K562 (cell line): ENCODE results near the gene C4orf51. TPM values are rescaled to one million over a fixed set of nuclear protein-coding genes. Genes with fewer than 3 reads are reported as not detected.
A peak's percentile ranks its signal among the peaks of the same experiment; 100 is the strongest.
"Not testable (repeated sequence)": the region's sequence is repeated elsewhere in the genome, so short reads cannot be mapped to it uniquely, and the experiment has no call there.

ENCODE experiments used
- ATAC-seq: fragments of 200-7000 bp; cut with Tn5 transposase; 3 replicates; pipeline ENCODE4 v1.9.1; 2020; ENCODE audit warnings: moderate library complexity
- BruUV-seq: library from RNA; stranded (reverse); fragments of 400-500 nt; replicated peaks from 2 replicates; lab custom pipeline; 2021; lab: Mats Ljungman, UMichigan
- CTCF ChIA-PET: fragments of 300-600 bp; formaldehyde crosslinking; extraction: SDS; loops from one replicate; lab custom pipeline; 2021; ENCODE audit warnings: low intra/inter-chr PET ratio; lab: Yijun Ruan, JAX
- POLR2A ChIA-PET: fragments of 300-600, 350-650 bp; sonication (Branson Sonifier 250); formaldehyde crosslinking; extraction: SDS; loops from one replicate; lab custom pipeline; 2021; ENCODE audit warnings: antibody characterized with exemption, inconsistent platforms; lab: Yijun Ruan, JAX
- DNase-seq, 4 experiments: peaks; one replicate each; pipeline versions ENCODE4 v3.0.0 to v3.0.0-alpha.2; 2011 to 2018; ENCODE audit warnings: low spot score in 3 of 4, mixed read lengths in 3 of 4; ENCODE audit errors: extremely low read depth in 1 of 4
- FAIRE-seq: peaks from 2 replicates; lab custom pipeline; 2011; peaks lifted over from hg19 to GRCh38; lab: Jason Lieb, UNC
- H2AFZ ChIP-seq: 2 replicates; pipeline ENCODE4 v1.6.0; 2011; ENCODE audit warnings: low read depth, low read length, control low read depth, inconsistent platforms
- H3K27ac ChIP-seq: fragments of 200-600 bp; 3 replicates; pipeline ENCODE4 v1.8.0; 2011; ENCODE audit warnings: low read depth, mild to moderate bottlenecking, control low read depth, inconsistent platforms, low read length, moderate library complexity, mixed read lengths; ENCODE audit errors: extremely low read depth
- H3K27me3 ChIP-seq, 2 experiments: fragments of 300-600 bp in 1 of 2; 2 replicates in 1 of 2; 3 replicates in 1 of 2; pipeline versions ENCODE4 v1.6.0 to v1.8.0; 2011; ENCODE audit warnings: inconsistent platforms in 2 of 2, low read length in 2 of 2, mild to moderate bottlenecking in 1 of 2, mixed read lengths in 1 of 2, moderate library complexity in 1 of 2; ENCODE audit not compliant: control insufficient read depth in 2 of 2, insufficient read depth in 2 of 2
- H3K36me3 ChIP-seq: fragments of 300-600 bp; 3 replicates; pipeline ENCODE4 v1.8.0; 2011; ENCODE audit warnings: mild to moderate bottlenecking, low read length, inconsistent platforms; ENCODE audit not compliant: control insufficient read depth, insufficient read depth
- H3K4me1 ChIP-seq, 2 experiments: fragments of 200-600 bp in 1 of 2; replicated peaks in 1 of 2; 2 replicates in 1 of 2; 3 replicates in 1 of 2; pipeline versions ENCODE4 v1.5.1 to v1.8.0; 2011; ENCODE audit warnings: inconsistent platforms in 2 of 2, low read length in 2 of 2, mild to moderate bottlenecking in 1 of 2, mixed read lengths in 1 of 2, moderate library complexity in 1 of 2; ENCODE audit not compliant: control insufficient read depth in 2 of 2, insufficient read depth in 2 of 2
- H3K4me2 ChIP-seq: 2 replicates; pipeline ENCODE4 v1.6.1; 2011; ENCODE audit warnings: low read length, control low read depth, inconsistent platforms, mixed read lengths; ENCODE audit not compliant: insufficient read depth
- H3K4me3 ChIP-seq: fragments of 200-600 bp; sonication (generic), shearing (Covaris generic); 2 replicates; pipeline ENCODE4 v1.5.1; 2016; ENCODE audit warnings: control low read depth, inconsistent platforms
- H3K79me2 ChIP-seq: fragments of 200-600 bp; 3 replicates; pipeline ENCODE4 v1.8.0; 2011; ENCODE audit warnings: low read length, inconsistent platforms; ENCODE audit not compliant: control insufficient read depth, insufficient read depth
- H3K9ac ChIP-seq, 2 experiments: 2 replicates each; pipeline versions ENCODE4 v1.6.0 to v1.6.1; 2011; ENCODE audit warnings: low read depth in 2 of 2, low read length in 2 of 2, control low read depth in 1 of 2, inconsistent platforms in 1 of 2, mild to moderate bottlenecking in 1 of 2, mixed read lengths in 1 of 2; ENCODE audit not compliant: insufficient read depth in 1 of 2
- H3K9me1 ChIP-seq: one replicate; pipeline ENCODE4 v1.6.0; 2011; ENCODE audit warnings: inconsistent platforms, mild to moderate bottlenecking, low read length, moderate library complexity; ENCODE audit not compliant: control insufficient read depth, insufficient read depth
- H3K9me3 ChIP-seq: replicated peaks from 2 replicates; pipeline ENCODE4 v1.5.1; 2011; ENCODE audit warnings: low read depth, low read length, inconsistent platforms; ENCODE audit not compliant: control insufficient read depth, insufficient read depth
- H4K20me1 ChIP-seq: replicated peaks from 2 replicates; pipeline ENCODE4 v1.6.1; 2011; ENCODE audit warnings: low read length, inconsistent platforms, mixed read lengths; ENCODE audit not compliant: control insufficient read depth, insufficient read depth
- FOS ChIP-seq: IDR thresholded peaks from 3 replicates; pipeline ENCODE4 v1.6.1; 2011; ENCODE audit not compliant: insufficient read length; ENCODE audit errors: extremely low read depth
- FOXJ3 ChIP-seq: sonication (generic); formaldehyde crosslinking; IDR thresholded peaks from 2 replicates; pipeline ENCODE4 v1.4.0; 2020; ENCODE audit warnings: mild to moderate bottlenecking, missing genetic modification reagents
- MYC ChIP-seq, 2 experiments: fragments of 250-450 bp in 1 of 2; sonication (Bioruptor Pico) in 1 of 2; IDR thresholded peaks; 2 replicates each; pipeline versions ENCODE4 v1.5.1 to v1.6.1; 2012 to 2021; ENCODE audit warnings: low read depth in 2 of 2, borderline replicate concordance in 1 of 2, improper control_type of control experiment in 1 of 2, low read length in 1 of 2, mild to moderate bottlenecking in 1 of 2, moderate library complexity in 1 of 2
- MYNN ChIP-seq, 2 experiments: sonication (generic); formaldehyde crosslinking in 1 of 2; IDR thresholded peaks; 2 replicates each; pipeline versions ENCODE4 v1.5.0 to v1.6.1; 2016 to 2020; ENCODE audit warnings: antibody characterized with exemption in 1 of 2, missing genetic modification reagents in 1 of 2
- POLR2A ChIP-seq: fragments of 450-650 bp; conservative IDR thresholded peaks from 2 replicates; pipeline ENCODE4 v1.6.1; 2016
- SMARCB1 ChIP-seq: IDR thresholded peaks from 2 replicates; pipeline ENCODE4 v1.6.1; 2011; ENCODE audit warnings: improper control_type of control experiment, low read depth; ENCODE audit not compliant: insufficient read length
- ZNF146 ChIP-seq: IDR thresholded peaks from one replicate; pipeline ENCODE4 v1.6.1; 2018; ENCODE audit warnings: missing compliant biosample characterization; ENCODE audit not compliant: unreplicated experiment
- WGBS: fragments of 100-300 bp; shearing (Covaris generic); methylation state at CpG from one replicate; pipeline ENCODE4 v1.1.6; 2016; ENCODE audit warnings: low coverage, mixed read lengths; ENCODE audit not compliant: insufficient coverage; ENCODE audit errors: missing lambda C conversion rate; 5-methylcytosine and 5-hydroxymethylcytosine counted together
- in situ Hi-C: fragments of 300-500 bp; cut with MboI; formaldehyde crosslinking; loops from 4 replicates; pipeline ENCODE4 v1.15.0; 2018; ENCODE audit warnings: inconsistent platforms, mixed read lengths
- intact Hi-C: fragments of 100-400 bp; cut with micrococcal nuclease; formaldehyde crosslinking; loops from 2 replicates; pipeline ENCODE4 v1.14.2; 2022
- polyA plus RNA-seq, 8 experiments: library from polyadenylated mRNA; depleted of rRNA in 4 of 8; stranded (reverse) in 5 of 8; unstranded in 3 of 8; fragments of >200 nt; fragmentation: Nextera tagmentation in 2 of 8; fragmentation: Illumina TruSeq in 1 of 8; extraction: Ambion mirVana in 2 of 8; extraction: Trizol in 1 of 8; gene quantifications; 2 replicates each; pipeline versions ENCODE4 v1.2.1 to v1.2.3, GENCODE V29; 2011 to 2014; ENCODE audit warnings: inconsistent platforms in 1 of 8, missing spikeins in 1 of 8
- total RNA-seq, 7 experiments: library from RNA; depleted of rRNA in 6 of 7; stranded (reverse); fragments of >200 nt in 6 of 7; fragmentation: Illumina TruSeq in 2 of 7; extraction: Trizol in 2 of 7; gene quantifications; 2 replicates each; pipeline versions ENCODE4 v1.2.1 to v1.2.3, GENCODE V29; 2011 to 2021; ENCODE audit warnings: low replicate concordance in 1 of 7
- TF ChIP-seq, protein P1 (sequence below): fragments of 450-650 bp; IDR thresholded peaks from 2 replicates; pipeline ENCODE4 v1.6.1; 2017; ENCODE audit warnings: antibody characterized with exemption, mild to moderate bottlenecking

Gene C4orf51
- total and polyA plus RNA-seq, 9 of the 15 experiments (the other 6 are each of a cell fraction or from before 2014, with no cell fraction given) = not detected

DNA sequence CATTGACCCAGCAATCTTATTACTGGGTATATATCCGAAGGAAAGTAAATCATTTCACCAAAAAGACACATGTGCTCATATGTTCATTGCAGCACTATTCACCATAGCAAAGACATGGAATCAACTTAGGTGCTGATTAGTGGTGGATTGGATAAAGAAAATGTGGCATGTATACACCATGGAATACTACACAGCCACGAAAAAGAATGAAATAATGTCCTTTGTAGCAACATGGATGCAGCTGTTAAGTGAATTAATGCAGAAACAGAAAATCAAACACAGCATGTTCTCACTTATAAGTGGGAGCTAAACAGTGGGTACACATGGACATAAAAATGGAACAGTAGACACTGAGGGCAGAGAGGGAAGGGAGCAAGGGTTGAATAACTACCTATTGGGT, 11.5 kb downstream of the C4orf51 start:
- H3K27ac ChIP-seq, H3K4me2 ChIP-seq, H3K4me1 ChIP-seq, CTCF ChIA-PET, H3K79me2 ChIP-seq, intact Hi-C loops, in situ Hi-C loops, H4K20me1 ChIP-seq, H3K9me3 ChIP-seq, BruUV-seq, H3K27me3 ChIP-seq, FAIRE-seq, H3K4me3 ChIP-seq, H3K9ac ChIP-seq, DNase-seq, POLR2A ChIA-PET, H3K9me1 ChIP-seq, ATAC-seq, H2AFZ ChIP-seq, H3K36me3 ChIP-seq: not testable (repeated sequence)
- 4% methylated on average over 2 of the region's 2 CpGs for WGBS
- TF ChIP-seq ZNF146 = peak; percentile 84

GRCh38 chr4:145694929-145695328, 15.0 kb downstream of the C4orf51 start:
- H3K4me3 ChIP-seq = no peak overlapping the region
- in situ Hi-C loops (no loop called here), intact Hi-C loops (no loop called here)
- TF ChIP-seq, protein P1, sequence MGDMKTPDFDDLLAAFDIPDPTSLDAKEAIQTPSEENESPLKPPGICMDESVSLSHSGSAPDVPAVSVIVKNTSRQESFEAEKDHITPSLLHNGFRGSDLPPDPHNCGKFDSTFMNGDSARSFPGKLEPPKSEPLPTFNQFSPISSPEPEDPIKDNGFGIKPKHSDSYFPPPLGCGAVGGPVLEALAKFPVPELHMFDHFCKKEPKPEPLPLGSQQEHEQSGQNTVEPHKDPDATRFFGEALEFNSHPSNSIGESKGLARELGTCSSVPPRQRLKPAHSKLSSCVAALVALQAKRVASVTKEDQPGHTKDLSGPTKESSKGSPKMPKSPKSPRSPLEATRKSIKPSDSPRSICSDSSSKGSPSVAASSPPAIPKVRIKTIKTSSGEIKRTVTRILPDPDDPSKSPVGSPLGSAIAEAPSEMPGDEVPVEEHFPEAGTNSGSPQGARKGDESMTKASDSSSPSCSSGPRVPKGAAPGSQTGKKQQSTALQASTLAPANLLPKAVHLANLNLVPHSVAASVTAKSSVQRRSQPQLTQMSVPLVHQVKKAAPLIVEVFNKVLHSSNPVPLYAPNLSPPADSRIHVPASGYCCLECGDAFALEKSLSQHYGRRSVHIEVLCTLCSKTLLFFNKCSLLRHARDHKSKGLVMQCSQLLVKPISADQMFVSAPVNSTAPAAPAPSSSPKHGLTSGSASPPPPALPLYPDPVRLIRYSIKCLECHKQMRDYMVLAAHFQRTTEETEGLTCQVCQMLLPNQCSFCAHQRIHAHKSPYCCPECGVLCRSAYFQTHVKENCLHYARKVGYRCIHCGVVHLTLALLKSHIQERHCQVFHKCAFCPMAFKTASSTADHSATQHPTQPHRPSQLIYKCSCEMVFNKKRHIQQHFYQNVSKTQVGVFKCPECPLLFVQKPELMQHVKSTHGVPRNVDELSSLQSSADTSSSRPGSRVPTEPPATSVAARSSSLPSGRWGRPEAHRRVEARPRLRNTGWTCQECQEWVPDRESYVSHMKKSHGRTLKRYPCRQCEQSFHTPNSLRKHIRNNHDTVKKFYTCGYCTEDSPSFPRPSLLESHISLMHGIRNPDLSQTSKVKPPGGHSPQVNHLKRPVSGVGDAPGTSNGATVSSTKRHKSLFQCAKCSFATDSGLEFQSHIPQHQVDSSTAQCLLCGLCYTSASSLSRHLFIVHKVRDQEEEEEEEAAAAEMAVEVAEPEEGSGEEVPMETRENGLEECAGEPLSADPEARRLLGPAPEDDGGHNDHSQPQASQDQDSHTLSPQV = no peak
- TF ChIP-seq POLR2A (no peak), FOXJ3 (CRISPR knock-in tag) (no peak), SMARCB1 (no peak), FOS (no peak), MYC (IDR thresholded peaks at IDR 0.05; ENCODE audit: low read depth, low read length) (no peak), MYC (CRISPR knock-in tag; IDR thresholded peaks at IDR 0.05; ENCODE audit: borderline replicate concordance, low read depth) (no peak), MYNN (IDR thresholded peaks at IDR 0.05) (no peak), MYNN (CRISPR knock-in tag; IDR thresholded peaks at IDR 0.05) (no peak)
- BruUV-seq = no TSS peak
- no peaks in the 10 kb centered on the region for H3K9me1 ChIP-seq
- FAIRE-seq = no peak
- no peak overlapping the region for H3K4me2 ChIP-seq
- H3K9ac ChIP-seq = no peak overlapping the region
- H3K27me3 ChIP-seq = no peaks in the 10 kb centered on the region
- H3K4me1 ChIP-seq = no peaks in the 10 kb centered on the region; a peak in 1 of 5 replicates
- POLR2A ChIA-PET = no interaction called here
- 0% methylated on average over 2 of the region's 2 CpGs for WGBS
- H3K79me2 ChIP-seq = no peaks in the 10 kb centered on the region
- CTCF ChIA-PET = no interaction called here
- H2AFZ ChIP-seq = no peak overlapping the region
- no peak for DNase-seq
- H3K36me3 ChIP-seq = no peaks in the 10 kb centered on the region
- no peak overlapping the region for H3K27ac ChIP-seq
- no peak for ATAC-seq
- H3K9me3 ChIP-seq = no peaks in the 10 kb centered on the region
- H4K20me1 ChIP-seq = no peaks in the 10 kb centered on the region
